HepG2 (cell line): ENCODE data around the gene TRIM2. TPM values are rescaled to one million over a fixed set of nuclear protein-coding genes. Genes with fewer than 3 reads are reported as not detected.
A peak's percentile ranks its signal among the peaks of the same experiment; 100 is the strongest.

ENCODE experiments used
- BORCS8-MEF2B ChIP-seq: sonication (generic); formaldehyde crosslinking; IDR thresholded peaks from 2 replicates; pipeline ENCODE4 v1.8.0; 2022; ENCODE audit warnings: mild to moderate bottlenecking, missing genetic modification reagents
- BRD4 ChIP-seq: sonication (generic); formaldehyde crosslinking; IDR thresholded peaks from 2 replicates; pipeline ENCODE4 v1.4.0; 2020; ENCODE audit warnings: missing genetic modification reagents
- E2F2 ChIP-seq: sonication (generic); formaldehyde crosslinking; IDR thresholded peaks from 2 replicates; pipeline ENCODE4 v1.4.0; 2020; ENCODE audit warnings: missing genetic modification reagents, borderline replicate concordance
- FOXP1 ChIP-seq, 2 experiments: fragments of 450-650 bp in 1 of 2; IDR thresholded peaks; 2 replicates each; pipeline ENCODE4 v1.6.1; 2017 to 2018; ENCODE audit warnings: antibody characterized with exemption in 1 of 2
- HDAC6 ChIP-seq: fragments of 200-600 bp; sonication (generic); IDR thresholded peaks from 2 replicates; pipeline ENCODE4 v1.7.0; 2017; ENCODE audit warnings: mild to moderate bottlenecking, antibody characterized with exemption, low read length, low read depth
- HNRNPH1 ChIP-seq: fragments of 200-400 bp; formaldehyde crosslinking; optimal IDR thresholded peaks from 2 replicates; pipeline ENCODE3; 2017; ENCODE audit warnings: mild to moderate bottlenecking, low read depth, low read length
- PBX3 ChIP-seq: sonication (generic); formaldehyde crosslinking; IDR thresholded peaks from 2 replicates; pipeline ENCODE4 v1.8.1; 2023; ENCODE audit warnings: missing genetic modification reagents, inconsistent platforms, borderline replicate concordance
- POLR2A ChIP-seq, 2 experiments: IDR thresholded peaks; 2 replicates each; pipeline ENCODE4 v1.6.1; 2011; ENCODE audit warnings: low read depth in 2 of 2, low read length in 2 of 2, mild to moderate bottlenecking in 1 of 2, moderate library complexity in 1 of 2; ENCODE audit not compliant: insufficient read depth in 1 of 2
- SOX6 ChIP-seq, 2 experiments: fragments of 450-650 bp in 1 of 2; sonication (generic) in 1 of 2; formaldehyde crosslinking in 1 of 2; IDR thresholded peaks; 2 replicates each; pipeline versions ENCODE4 v1.4.0 to v1.6.1; 2017 to 2020; ENCODE audit warnings: antibody characterized with exemption in 1 of 2, mild to moderate bottlenecking in 1 of 2, missing genetic modification reagents in 1 of 2
- SPEN ChIP-seq: sonication (generic); formaldehyde crosslinking; IDR thresholded peaks from 2 replicates; pipeline ENCODE4 v1.5.1; 2020; ENCODE audit warnings: low read depth, mild to moderate bottlenecking, missing genetic modification reagents
- TCF7 ChIP-seq: sonication (generic); IDR thresholded peaks from 2 replicates; pipeline ENCODE4 v1.6.1; 2016; ENCODE audit warnings: antibody characterized with exemption, low read depth
- XRCC5 ChIP-seq: fragments of 200-400 bp; formaldehyde crosslinking; optimal IDR thresholded peaks from 2 replicates; pipeline ENCODE3; 2017; ENCODE audit warnings: mild to moderate bottlenecking, low read length
- ZBTB34 ChIP-seq: sonication (generic); formaldehyde crosslinking; IDR thresholded peaks from 2 replicates; pipeline ENCODE4 v1.8.0; 2022; ENCODE audit warnings: mild to moderate bottlenecking, missing genetic modification reagents
- ZNF143 ChIP-seq: sonication (generic); formaldehyde crosslinking; IDR thresholded peaks from 2 replicates; pipeline ENCODE4 v1.4.0; 2020; ENCODE audit warnings: missing genetic modification reagents
- ZNF282 ChIP-seq: fragments of 450-650 bp; IDR thresholded peaks from 2 replicates; pipeline ENCODE4 v1.6.1; 2018; ENCODE audit not compliant: partially characterized antibody
- ZNF432 ChIP-seq: sonication (generic); formaldehyde crosslinking; IDR thresholded peaks from 2 replicates; pipeline ENCODE4 v1.5.0; 2020; ENCODE audit warnings: missing genetic modification reagents, mild to moderate bottlenecking, borderline replicate concordance
- ZNF546 ChIP-seq: sonication (generic); formaldehyde crosslinking; conservative IDR thresholded peaks from 2 replicates; pipeline ENCODE4 v1.8.1; 2023; ENCODE audit warnings: mild to moderate bottlenecking, missing genetic modification reagents
- ZNF549 ChIP-seq: sonication (generic); formaldehyde crosslinking; IDR thresholded peaks from 2 replicates; pipeline ENCODE4 v1.5.0; 2020; ENCODE audit warnings: missing genetic modification reagents
- ZNF724P ChIP-seq: sonication (generic); formaldehyde crosslinking; IDR thresholded peaks from 2 replicates; pipeline ENCODE4 v1.8.0; 2022; ENCODE audit warnings: missing genetic modification reagents, borderline replicate concordance
- ZNF839 ChIP-seq: sonication (generic); formaldehyde crosslinking; IDR thresholded peaks from 2 replicates; pipeline ENCODE4 v1.4.0; 2020; ENCODE audit warnings: missing genetic modification reagents, mild to moderate bottlenecking, borderline replicate concordance
- ZNF891 ChIP-seq: sonication (generic); formaldehyde crosslinking; IDR thresholded peaks from 2 replicates; pipeline ENCODE4 v1.5.0; 2020; ENCODE audit warnings: mild to moderate bottlenecking, missing genetic modification reagents
- polyA plus RNA-seq, 8 experiments: library from polyadenylated mRNA; depleted of rRNA in 3 of 8; stranded (reverse) in 7 of 8; unstranded in 1 of 8; fragments of >200 nt; fragmentation: Illumina TruSeq in 4 of 8; extraction: Trizol in 4 of 8; gene quantifications; 2 replicates each; pipeline versions ENCODE4 v1.2.1 to v1.2.3, GENCODE V29; 2011 to 2016; ENCODE audit warnings: low read depth in 4 of 8, missing spikeins in 1 of 8, mixed read lengths in 1 of 8; ENCODE audit not compliant: insufficient read depth in 1 of 8
- total RNA-seq, 5 experiments: library from RNA; depleted of rRNA; stranded (reverse); fragments of >200 nt; fragmentation: Illumina TruSeq; extraction: Trizol; gene quantifications; 2 replicates each; pipeline ENCODE4 v1.2.3, GENCODE V29; 2016; ENCODE audit warnings: low read depth in 1 of 5

TRIM2 gene
- total and polyA plus RNA-seq, 2 of the 13 experiments (the other 11 are each of a cell fraction or from before 2014, with no cell fraction given): 2.1 to 4.2 TPM

GRCh38 chr4:153174821-153175567 is 29.2 kb upstream of the TRIM2 start (continued):
- TF ChIP-seq ZNF891 (CRISPR knock-in tag) (peak; percentile 76; the same call in 1 of the 2 replicates), ZNF549 (no peak), FOXP1 (IDR thresholded peaks at IDR 0.05) (peak; percentile 97), FOXP1 (CRISPR knock-in tag; IDR thresholded peaks at IDR 0.05) (peak; percentile 13; the same call in 1 of the 2 replicates), POLR2A (IDR thresholded peaks at IDR 0.05; ENCODE audit: insufficient read depth in 1 of 2, low read depth in 2 of 2, low read length in 2 of 2) (no peak), ZNF282 (no peak), TCF7 (no peak; the same call in 1 of the 2 replicates), HNRNPH1 (no peak), XRCC5 (no peak), SOX6 (IDR thresholded peaks at IDR 0.05) (no peak), SOX6 (CRISPR knock-in tag; IDR thresholded peaks at IDR 0.05) (peak; percentile 87), BORCS8-MEF2B (CRISPR knock-in tag) (peak; percentile 84; the same call in 1 of the 2 replicates), ZBTB34 (CRISPR knock-in tag) (peak; percentile 80), PBX3 (CRISPR knock-in tag) (no peak), SPEN (CRISPR knock-in tag) (peak; percentile 79), ZNF143 (CRISPR knock-in tag) (no peak), ZNF546 (CRISPR knock-in tag) (no peak), HDAC6 (no peak), ZNF839 (CRISPR knock-in tag) (no peak), ZNF432 (CRISPR knock-in tag) (no peak), BRD4 (CRISPR knock-in tag) (no peak), ZNF724P (CRISPR knock-in tag) (no peak), E2F2 (CRISPR knock-in tag) (no peak)
